ENCODE measurements around the gene TRAPPC6A. TPM values are rescaled to one million over a fixed set of nuclear protein-coding genes. Genes with fewer than 3 reads are reported as not detected.

TRAPPC6A gene
- total RNA-seq, 1 donor from 2014 or later = 20.1 TPM

DNA sequence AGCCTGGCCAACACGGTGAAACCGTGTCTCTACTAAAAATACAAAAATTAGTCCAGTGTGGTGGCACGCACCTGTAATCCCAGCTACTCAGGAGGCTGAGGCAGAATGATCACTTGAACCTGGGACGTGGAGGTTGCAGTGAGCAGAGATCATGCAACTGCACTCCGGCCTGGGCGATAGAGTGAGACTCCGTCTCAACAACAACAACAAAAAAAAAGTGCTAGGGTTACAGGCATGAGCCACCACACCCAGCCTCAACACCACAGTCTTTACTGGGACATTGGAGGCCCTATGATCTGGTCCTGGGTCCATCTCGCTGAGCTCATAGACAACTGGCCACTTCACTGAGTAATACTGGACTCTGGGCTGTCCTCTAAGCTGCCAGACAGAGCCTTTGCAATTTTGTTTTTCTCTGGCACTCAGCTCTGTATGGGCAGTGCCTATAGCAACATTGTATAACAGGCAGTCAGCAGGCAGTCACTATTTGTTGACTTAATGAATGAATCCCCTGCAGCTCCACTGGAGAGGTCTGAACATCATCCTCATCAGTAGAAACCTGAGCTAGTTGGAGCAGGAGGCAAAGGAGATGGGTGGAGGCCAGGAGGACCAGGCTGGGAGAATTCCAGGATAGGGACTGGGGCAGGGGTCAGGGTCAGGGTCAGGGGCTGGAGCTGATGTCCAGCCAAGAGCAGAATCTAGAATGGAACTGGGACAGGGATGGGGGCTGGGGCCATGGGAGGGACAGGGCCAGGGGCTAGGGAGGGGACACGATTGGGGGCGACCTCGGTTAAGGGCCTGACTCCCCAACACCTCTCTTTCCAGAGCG lies 8.7 kb upstream of the TRAPPC6A start:
- no peak for DNase-seq (ENCODE audit: low read depth)

DNA sequence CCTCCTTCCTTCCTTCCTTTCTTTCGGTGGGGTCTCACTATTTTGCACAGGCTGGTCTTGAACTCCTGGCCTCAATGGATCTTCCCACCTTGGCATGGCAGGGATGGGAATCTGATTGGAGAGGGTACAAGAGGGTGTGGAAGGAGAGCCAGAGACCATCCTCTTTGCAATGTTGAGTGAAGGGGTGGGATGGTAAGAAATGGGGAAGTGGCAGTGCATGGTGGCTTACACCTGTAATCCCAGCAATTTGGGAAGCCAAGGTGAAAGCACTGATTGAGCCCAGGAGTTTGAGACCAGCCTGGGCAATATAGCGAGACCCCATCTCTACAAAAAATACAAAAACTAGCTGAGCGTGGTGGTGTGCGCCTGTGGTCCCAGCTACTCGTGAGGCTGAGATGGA lies 6.1 kb upstream of the TRAPPC6A start:
- DNase-seq (ENCODE audit: low read depth) = no peak

DNA sequence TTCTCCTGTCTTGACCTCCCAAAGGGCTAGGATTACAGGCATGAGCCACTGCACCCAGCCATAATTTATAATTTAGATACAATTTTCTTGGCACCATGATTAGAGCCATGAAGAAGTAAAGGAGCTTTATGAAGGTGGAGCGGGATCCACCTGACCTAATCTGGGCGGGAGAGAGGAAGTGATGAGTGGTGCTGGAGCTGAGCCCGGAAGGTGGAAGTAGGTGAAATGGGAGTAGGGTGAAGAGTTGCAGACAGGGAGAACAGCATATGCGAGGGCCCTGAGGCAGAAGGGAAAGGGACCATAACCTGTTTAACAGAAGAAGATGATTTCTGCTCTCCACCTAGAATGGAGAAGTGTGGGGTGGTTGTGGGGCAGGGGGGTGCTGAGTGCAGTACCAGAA lies 4.7 kb upstream of the TRAPPC6A start:
- no peak for DNase-seq (ENCODE audit: low read depth)

DNA sequence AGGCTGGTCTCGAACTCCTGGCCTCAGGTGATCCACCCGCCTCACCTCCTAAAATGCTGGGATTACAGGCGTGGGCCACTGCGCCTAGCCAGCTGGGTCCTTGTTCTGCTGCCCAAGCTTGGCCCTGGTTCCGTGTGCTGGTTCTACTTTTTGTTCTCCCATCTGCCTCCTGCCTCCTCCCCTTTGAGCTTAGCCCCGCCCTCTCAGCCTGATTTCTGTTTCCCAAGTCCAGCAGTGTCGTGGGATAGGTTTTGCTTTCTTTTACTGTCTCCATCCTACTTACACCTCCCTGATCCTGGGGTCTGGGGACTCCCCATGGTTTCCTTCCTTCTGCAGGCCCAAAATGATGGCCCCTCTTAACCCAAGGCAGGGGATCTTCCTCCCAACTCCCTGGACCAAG lies 2.9 kb upstream of the TRAPPC6A start:
- no peak for DNase-seq (ENCODE audit: low read depth)

DNA sequence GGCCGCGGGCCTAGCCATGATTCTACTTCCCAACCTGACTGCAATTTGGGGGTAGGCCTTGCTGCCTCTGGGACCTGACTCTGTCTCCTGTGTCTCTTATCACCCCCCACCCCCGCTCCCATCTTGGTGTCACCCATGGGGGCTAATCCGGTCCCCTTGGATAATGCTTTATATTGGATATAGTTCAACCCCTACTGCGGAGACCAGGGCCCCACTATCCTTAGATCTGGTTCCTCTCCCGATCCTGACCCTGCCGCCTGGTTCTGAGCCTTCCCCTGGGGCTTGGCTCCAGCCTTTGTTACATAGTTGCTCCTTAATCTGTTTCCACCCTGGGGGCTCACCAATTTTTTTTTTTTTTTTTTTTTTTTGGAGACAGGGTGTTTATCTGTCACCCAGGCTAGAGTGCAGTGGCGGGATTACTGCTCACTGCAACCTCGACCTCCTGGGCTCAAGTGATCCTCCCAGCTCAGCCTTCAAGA lies 1.9 kb upstream of the TRAPPC6A start:
- DNase-seq (ENCODE audit: low read depth) = no peak

DNA sequence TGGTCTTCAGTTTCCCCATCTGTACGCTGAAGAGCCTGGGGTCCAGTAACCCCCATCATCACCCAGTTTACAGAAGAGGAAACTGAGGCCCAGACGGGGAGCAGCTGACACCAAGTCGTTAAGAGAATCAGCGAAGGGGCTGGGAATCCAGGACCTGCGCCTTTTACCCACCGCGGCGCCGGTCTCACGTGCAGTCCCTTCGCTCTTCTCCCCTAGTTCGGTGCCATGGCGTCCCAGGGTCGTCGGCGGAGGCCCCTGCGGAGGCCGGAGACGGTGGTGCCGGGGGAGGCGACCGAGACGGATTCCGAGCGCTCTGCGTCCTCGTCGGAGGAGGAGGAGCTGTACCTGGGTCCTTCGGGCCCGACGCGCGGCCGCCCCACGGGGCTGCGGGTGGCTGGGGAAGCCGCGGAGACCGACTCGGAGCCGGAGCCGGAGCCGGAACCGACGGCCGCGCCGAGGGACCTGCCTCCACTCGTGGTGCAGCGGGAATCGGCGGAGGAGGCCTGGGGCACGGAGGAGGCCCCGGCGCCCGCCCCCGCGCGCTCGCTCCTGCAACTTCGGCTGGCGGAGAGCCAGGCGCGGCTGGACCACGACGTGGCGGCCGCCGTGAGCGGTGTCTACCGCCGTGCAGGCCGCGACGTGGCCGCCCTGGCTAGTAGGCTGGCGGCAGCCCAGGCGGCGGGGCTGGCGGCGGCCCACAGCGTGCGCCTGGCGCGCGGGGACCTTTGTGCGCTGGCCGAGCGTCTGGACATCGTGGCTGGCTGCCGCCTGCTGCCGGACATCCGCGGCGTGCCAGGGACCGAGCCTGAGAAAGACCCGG lies 1.2 kb upstream of the TRAPPC6A start:
- no peak for DNase-seq (ENCODE audit: low read depth)

DNA sequence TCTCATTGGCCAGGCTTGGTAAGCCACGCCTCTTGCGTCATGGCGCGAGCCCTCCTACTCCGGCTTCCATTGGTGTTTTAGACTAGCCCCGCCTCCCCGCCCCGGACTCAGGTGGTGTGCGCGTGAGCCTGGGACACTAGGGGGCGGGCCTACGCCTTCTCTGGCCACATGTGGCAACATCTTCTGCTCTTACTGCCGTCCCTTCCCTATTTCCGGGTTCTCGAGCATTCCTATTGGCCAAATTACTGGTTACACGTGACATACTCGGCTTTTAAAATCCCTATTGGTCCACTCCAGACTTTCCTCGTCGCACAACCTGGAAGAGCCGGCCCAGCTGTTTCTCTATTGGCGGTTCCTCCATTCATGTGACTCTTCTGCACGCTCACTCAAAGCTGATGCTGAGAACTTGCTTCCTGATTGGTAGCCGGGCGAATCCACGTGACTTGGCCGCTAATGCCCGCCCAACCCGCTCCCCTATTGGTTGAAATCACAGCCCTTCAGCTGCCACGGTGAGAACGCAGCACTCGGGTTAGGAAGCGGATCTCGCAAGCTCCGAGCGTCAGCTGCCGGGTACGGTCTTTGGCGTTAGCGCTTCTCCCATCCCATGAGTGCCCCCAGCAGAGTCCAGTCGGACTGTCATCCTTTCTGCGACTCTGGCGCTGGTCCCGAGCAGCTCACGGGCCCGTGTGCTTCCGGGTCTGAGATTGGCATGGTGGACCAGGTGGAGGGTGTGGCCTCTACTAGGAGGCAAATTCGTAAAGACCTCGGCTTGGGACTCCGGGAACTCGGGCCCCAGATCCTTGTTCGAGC lies 430 bp upstream of the TRAPPC6A start, which contains the start of gene BLOC1S3:
BLOC1S3 (plus strand) TSS at position 523 of the 810 bp plus-strand sequence. CDS start 513 bp downstream, outside the sequence.
- DNase-seq (ENCODE audit: low read depth) = peak; percentile 100

DNA sequence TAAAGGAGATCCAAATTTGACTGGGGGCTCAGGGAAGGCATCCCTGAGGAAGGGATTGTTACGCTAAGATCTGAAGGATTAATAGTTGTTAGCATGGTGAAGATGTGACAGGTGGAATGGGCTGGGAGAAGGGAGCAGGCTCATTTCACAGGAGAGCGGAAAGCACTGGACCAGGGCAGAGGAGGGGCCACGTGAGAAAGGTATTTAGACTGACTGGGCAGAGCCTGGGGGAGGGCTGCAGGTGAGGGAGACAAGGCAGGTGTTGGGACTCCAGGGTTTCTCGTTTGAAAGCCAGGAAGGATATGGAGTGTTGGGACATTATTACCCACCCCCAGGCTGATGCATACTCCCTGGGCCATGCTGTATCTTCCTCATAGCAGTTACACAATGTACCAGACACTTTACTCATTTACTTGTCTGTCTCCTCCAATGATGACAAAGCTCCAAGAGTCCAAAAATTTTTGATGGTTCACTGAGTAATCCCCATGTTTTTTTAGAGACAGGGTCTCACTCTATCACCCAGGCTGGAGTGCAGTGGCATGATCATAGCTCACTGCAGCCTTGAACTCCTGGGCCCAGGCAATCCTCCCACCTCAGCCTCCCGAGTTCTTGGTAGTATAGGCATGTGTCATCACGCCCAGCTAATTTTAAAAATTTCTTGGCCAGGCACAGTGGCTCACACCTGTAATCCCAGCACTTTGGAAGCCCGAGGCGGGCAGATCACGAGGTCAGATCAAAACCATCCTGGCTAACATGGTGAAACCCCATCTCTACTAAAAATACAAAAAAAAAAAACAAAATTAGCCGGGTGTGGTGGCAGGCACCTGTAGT lies 2.3 kb downstream of the TRAPPC6A start:
- DNase-seq (ENCODE audit: low read depth) = peak; percentile 33

DNA sequence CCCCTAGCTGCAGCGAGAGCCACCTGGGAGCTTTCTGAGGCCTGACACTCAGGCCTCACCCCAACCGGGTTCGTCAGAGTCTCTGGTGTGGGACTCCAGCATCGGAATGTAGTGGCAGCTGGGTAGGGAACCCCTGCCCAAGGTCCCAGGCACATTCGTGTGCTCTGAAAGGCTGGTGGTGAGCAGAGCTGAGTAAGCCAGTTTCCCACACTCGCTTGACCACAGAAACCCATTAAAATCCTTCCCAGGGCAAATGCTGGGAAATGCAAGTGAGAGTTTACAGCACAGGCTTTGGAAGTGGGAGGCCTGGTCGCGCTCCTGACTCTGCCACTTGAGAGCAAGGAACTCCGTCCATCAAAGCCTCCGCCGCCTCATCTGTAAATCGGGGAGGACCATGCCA lies 4.2 kb downstream of the TRAPPC6A start:
- DNase-seq (ENCODE audit: low read depth) = peak; percentile 97

DNA sequence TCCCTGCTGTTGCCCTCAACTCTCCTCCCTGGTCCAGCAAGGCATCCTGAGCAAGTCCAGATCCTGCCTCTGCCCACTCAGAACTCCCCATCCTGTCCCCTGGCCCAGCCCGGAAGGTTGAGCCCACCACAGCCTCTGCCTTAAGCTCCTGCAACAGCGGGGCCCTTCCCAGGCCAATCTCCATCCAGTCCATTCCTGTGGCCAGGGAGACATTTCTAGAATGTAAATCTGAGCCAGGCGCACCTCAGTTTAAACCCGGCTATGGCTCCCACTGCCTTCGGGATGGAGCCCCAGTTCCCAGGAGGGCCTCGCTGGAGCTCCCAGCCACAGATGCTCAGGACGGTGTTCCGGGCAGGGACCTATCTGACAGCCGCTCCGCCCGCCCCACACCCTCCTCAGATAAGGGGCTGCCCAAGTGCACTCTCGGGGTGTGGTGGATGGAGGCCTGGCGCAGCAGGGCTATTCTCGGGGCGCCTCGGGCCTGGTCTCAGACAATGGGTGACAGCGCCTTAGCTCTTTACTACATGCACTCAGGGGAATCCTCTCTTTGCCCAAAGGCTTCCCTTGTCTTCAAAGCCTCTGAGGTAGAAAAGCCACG lies 5.3 kb downstream of the TRAPPC6A start:
- no peak for DNase-seq (ENCODE audit: low read depth)

DNA sequence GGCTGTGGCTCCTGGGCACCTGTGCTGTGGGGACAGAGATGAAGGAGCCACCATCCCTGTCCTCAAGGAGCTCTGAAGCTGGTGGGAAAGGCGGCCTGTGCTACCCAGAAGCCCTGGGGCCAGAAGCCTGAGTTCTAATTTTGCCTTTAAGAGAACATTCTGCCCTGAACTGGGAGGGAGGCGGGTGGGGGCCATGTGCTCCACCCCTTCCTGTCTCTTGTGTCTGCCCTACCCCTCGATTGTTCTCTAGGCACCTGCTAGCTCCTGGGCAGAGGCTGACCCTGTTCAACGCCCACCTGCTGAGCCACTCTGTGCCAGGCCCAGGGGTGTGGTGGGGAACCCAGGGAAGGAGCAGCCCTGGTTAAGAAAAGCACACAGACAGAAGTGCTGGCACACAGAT lies 5.9 kb downstream of the TRAPPC6A start:
- DNase-seq (ENCODE audit: low read depth) = no peak

DNA sequence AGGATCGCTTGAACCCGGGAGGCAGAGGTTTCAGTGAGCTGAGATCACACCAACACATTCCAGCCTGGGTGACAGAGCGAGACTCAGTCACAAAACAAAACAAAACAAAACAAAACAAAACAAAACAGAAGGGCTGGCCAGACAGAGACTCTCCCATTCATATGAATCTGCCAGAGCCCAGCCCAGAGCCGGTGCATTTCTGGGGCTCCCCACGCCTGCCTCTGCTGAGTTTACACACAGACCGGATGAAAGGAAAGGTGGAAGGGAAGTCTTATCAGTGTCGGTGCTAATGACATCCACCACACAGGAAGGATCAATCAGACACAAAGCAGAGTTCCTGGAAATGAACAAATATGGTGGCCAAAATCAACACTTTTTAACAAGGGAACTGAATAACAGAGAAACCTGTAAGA lies 6.8 kb downstream of the TRAPPC6A start:
- no peak for DNase-seq (ENCODE audit: low read depth)

DNA sequence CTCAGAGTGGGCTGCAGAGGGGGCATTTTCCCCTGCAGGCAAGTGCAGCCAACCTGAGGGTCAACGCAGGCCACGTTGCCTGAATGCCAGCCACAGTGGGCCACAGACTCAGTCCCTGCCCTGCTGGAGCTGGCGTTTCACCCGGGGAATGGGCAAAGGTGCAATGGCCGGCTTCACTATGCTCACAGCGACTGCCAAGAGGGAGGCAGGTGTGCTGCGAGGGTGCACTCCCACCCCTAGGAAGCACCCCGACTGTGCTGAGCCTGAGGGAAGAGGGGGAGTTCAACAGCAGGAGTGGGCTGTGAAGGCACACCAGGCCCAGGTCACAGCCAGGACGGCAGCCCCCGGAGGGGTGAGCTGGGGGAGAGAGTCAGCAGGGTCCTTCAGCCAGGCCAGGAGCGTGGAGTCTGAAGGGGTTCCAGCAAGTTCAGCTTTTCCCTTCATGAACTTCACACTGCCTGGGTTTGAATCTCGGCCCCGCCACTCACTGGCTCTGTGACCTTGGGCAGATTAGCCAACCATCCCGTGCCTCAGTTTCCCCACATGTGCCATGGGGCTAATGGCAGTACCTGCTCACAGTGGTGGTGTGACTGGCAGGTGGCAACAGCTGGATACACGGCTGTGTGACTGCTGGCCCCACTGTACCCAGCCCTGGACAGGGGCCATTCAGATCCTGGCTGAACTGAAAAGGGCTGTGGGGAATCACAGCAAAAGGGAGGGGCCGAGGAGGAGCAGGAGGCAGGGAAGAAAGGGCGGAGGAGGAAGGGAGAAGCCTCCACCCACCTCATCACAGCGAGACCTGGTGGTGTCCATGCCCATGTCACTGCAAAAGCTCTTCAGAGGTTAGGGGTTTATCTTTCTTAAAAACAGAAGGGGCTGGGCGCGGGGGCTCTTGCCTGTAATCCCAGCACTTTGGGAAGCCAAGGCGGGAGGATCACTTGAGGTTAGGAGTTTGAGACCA lies 7.6 kb downstream of the TRAPPC6A start:
- no peak for DNase-seq (ENCODE audit: low read depth)

DNA sequence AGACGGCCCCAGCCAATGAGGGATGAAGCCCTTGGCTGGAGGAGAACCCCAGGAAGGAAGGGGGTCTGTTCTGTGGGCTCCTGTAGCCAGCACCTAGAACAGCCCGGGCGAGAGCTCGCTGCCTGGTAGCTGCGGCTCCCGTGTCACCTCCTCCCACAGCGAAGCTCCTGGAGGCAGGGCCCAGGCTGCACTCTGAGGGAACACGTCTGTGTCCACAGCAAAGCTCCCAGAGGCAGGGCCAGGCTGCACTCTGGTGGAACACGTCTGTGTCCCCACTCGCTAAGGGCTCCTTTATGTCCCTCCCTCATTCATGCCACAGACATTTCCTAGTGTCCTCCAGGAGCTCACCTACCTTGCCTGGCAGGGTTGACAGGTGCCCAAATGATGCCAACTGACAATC lies 8.4 kb downstream of the TRAPPC6A start:
- no peak for DNase-seq (ENCODE audit: low read depth)

DNA sequence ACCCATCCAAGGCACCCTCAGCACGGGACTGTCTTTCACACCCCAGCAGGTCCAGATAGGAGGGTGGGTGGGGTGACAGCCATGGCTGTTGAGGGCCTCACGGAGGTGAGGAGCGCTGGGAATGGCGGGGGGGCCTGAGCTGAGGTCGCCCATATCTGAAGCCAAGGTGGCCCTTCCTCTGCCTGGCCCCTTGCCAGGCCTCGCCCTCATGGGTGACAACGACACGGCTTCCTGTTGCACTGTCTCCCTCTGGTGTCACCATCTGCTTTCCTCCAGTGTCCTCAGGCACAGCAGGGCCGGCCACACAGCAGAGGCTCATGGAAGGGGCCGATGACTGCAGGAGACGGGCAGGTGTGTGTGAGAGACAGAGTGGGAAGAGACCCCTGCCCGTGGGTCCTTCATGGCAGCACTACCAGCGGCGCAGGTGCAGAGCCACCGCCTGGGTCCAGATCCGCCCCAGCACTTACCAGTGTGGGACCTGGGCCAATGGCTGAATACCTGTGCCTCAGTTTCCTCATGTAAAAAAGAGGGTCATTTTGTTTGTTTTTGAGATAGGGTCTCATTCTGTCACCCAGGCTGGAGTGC lies 9.2 kb downstream of the TRAPPC6A start:
- no peak for DNase-seq (ENCODE audit: low read depth)

DNA sequence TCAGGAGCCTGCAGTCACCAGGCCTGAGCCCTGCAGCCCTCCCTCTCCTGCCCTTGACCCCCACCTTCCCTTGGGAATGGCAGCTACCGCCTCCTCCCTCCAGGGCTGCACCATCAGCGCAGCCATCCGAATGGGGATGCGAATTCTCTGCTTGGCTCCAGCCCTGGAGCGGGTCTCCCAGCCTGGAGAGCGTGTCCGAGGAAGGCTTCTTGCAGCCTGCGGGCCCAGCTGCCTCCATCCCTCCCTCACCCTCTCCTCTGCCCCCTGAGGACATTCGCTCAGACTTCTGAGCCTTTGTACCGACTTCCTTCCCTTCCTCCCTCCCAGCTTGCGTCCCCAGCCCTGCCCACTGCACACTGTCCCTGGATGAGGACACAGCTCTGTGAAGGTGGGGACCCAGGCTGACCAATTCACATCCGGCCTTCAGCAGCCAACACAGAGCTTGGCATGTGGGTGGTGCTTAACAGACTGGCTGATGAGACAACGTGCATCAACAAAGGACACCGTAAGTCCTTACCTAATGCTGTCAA lies 11.2 kb downstream of the TRAPPC6A start:
- no peak for DNase-seq (ENCODE audit: low read depth)

DNA sequence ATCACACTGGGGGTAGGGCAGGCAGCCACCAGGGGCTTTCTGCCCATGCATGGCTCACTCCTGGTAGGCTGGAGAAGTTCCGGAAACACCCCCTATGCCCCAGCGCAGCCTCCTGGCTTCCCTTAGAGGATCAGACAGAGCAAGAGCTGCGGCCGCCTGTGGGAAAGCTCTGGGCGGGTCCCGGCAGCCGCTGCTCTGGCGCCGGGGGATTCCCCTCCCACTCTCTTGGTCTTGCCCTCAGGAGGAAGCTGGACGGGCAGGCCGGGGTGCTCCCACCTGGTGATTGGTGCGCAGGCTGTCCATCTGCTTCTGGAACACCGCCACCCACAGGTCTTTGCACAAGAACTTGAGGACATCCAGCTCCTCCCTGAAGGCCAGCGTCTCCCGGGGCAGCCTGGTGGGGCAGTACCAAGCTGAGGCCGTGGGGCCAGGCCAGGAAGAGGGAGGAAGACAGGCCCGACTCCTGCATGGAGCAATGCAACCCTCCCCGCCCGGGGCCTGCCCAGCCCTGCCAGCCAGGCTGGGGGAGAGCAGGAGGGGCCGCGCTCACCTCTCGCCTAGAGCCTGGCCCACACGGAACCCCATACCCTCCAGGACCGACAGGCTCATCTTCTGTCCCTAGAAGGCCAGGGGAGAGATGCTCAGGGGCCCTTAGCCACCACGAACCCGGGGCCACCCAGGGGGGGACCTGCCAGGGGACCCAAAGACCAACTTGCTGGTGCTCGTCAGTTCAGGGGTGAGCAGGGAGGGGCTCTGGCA lies 13.3 kb downstream of the TRAPPC6A start:
- DNase-seq (ENCODE audit: low read depth) = peak; percentile 73

All from renal cortical epithelial cell (primary cell).